H1 (cell line): ENCODE results near the gene NDUFAF7. TPM values are rescaled to one million over a fixed set of nuclear protein-coding genes. Genes with fewer than 3 reads are reported as not detected.

Experiments used
- CTCF ChIA-PET: fragments of 300-600 bp; sonication (Branson Sonifier 250); formaldehyde crosslinking; loops from one replicate; lab custom pipeline; 2021; ENCODE audit not compliant: partially characterized antibody; lab: Charles Lee
- POLR2A ChIA-PET: fragments of 300-600 bp; sonication (Branson Sonifier 250); formaldehyde crosslinking; loops from one replicate; lab custom pipeline; 2021; ENCODE audit warnings: inconsistent platforms; ENCODE audit not compliant: partially characterized antibody; lab: Charles Lee
- DNase-seq, 2 experiments: peaks; one replicate each; pipeline versions ENCODE4 v3.0.0 to v3.0.0-alpha.2; 2010 to 2022; ENCODE audit warnings: low spot score in 2 of 2, low read depth in 1 of 2, mixed read lengths in 1 of 2
- FAIRE-seq: peaks from 2 replicates; lab custom pipeline; 2011; peaks lifted over from hg19 to GRCh38; lab: Jason Lieb, UNC
- H2AFZ ChIP-seq: 2 replicates; pipeline ENCODE4 v1.8.1; 2012; ENCODE audit warnings: low read length, inconsistent platforms
- H2AK5ac ChIP-seq: 2 replicates; pipeline ENCODE4 v1.6.1; 2013; ENCODE audit warnings: low read depth, low read length
- H2BK120ac ChIP-seq: replicated peaks from 2 replicates; pipeline ENCODE3; 2013; ENCODE audit warnings: low read depth, low read length, inconsistent platforms
- H2BK12ac ChIP-seq: 2 replicates; pipeline ENCODE4 v1.6.1; 2013; ENCODE audit warnings: low read depth, low read length
- H2BK15ac ChIP-seq: 2 replicates; pipeline ENCODE4 v1.6.1; 2013; ENCODE audit warnings: low read length
- H2BK20ac ChIP-seq: 2 replicates; pipeline ENCODE4 v1.6.1; 2013; ENCODE audit warnings: low read length
- H2BK5ac ChIP-seq: 2 replicates; pipeline ENCODE4 v1.6.1; 2013; ENCODE audit warnings: low read depth, low read length
- H3K14ac ChIP-seq: 2 replicates; pipeline ENCODE4 v1.6.1; 2013; ENCODE audit warnings: inconsistent platforms; ENCODE audit not compliant: insufficient read length
- H3K18ac ChIP-seq: 2 replicates; pipeline ENCODE4 v1.6.1; 2013; ENCODE audit warnings: low read length; ENCODE audit errors: extremely low read depth
- H3K23ac ChIP-seq: 2 replicates; pipeline ENCODE4 v1.6.1; 2013; ENCODE audit warnings: inconsistent platforms; ENCODE audit not compliant: insufficient read length
- H3K23me2 ChIP-seq: 2 replicates; pipeline ENCODE4 v1.6.1; 2013; ENCODE audit warnings: low read depth, low read length
- H3K27ac ChIP-seq: 2 replicates; pipeline ENCODE4 v1.6.1; 2011; ENCODE audit warnings: low read depth, low read length, inconsistent platforms
- H3K27me3 ChIP-seq, 4 experiments: replicated peaks in 1 of 4; 1 replicate in 1 of 4; 2 replicates in 3 of 4; pipeline versions ENCODE4 v1.6.1 to v1.8.1; 2011 to 2013; ENCODE audit warnings: low read length in 3 of 4, mild to moderate bottlenecking in 3 of 4, inconsistent platforms in 2 of 4, mixed read lengths in 2 of 4, moderate library complexity in 1 of 4; ENCODE audit not compliant: control insufficient read depth in 3 of 4, insufficient read depth in 3 of 4; ENCODE audit errors: extremely low read depth in 1 of 4
- H3K36me3 ChIP-seq, 4 experiments: 2 replicates each; pipeline versions ENCODE4 v1.6.1 to v1.8.1; 2011 to 2013; ENCODE audit warnings: mild to moderate bottlenecking in 4 of 4, low read length in 3 of 4, moderate library complexity in 2 of 4, control low read depth in 1 of 4, inconsistent platforms in 1 of 4; ENCODE audit not compliant: insufficient read depth in 4 of 4, control insufficient read depth in 2 of 4
- H3K4ac ChIP-seq: replicated peaks from 2 replicates; pipeline ENCODE3; 2013; ENCODE audit warnings: low read length, low read depth, mixed read lengths, inconsistent platforms; ENCODE audit not compliant: insufficient read length
- H3K4me1 ChIP-seq, 4 experiments: replicated peaks in 1 of 4; 1 replicate in 1 of 4; 2 replicates in 3 of 4; pipeline versions ENCODE4 v1.6.1 to v1.8.1; 2011 to 2013; ENCODE audit warnings: low read length in 3 of 4, inconsistent platforms in 2 of 4, mixed read lengths in 1 of 4; ENCODE audit not compliant: insufficient read depth in 4 of 4, control insufficient read depth in 3 of 4
- H3K4me2 ChIP-seq, 2 experiments: 2 replicates each; pipeline versions ENCODE4 v1.6.1 to v1.8.1; 2011 to 2013; ENCODE audit warnings: low read depth in 2 of 2, low read length in 2 of 2, control low read depth in 1 of 2, inconsistent platforms in 1 of 2, mild to moderate bottlenecking in 1 of 2; ENCODE audit not compliant: insufficient read depth in 1 of 2
- H3K4me3 ChIP-seq, 4 experiments: fragments of 200-600, 300-600 bp in 1 of 4; sonication (generic), shearing (Covaris generic), sonication (Bioruptor Twin) in 1 of 4; 2 replicates each; pipeline versions ENCODE4 v1.5.1 to v1.8.1; 2011 to 2016; ENCODE audit warnings: low read length in 4 of 4, low read depth in 3 of 4, control low read depth in 2 of 4, inconsistent platforms in 2 of 4, mild to moderate bottlenecking in 2 of 4, mixed read lengths in 1 of 4, moderate library complexity in 1 of 4; ENCODE audit not compliant: insufficient read depth in 2 of 4; ENCODE audit errors: extremely low read depth in 1 of 4
- H3K56ac ChIP-seq: replicated peaks from 2 replicates; pipeline ENCODE3; 2013; ENCODE audit warnings: low read depth, mild to moderate bottlenecking, mixed read lengths, low read length, inconsistent platforms; ENCODE audit not compliant: insufficient read length
- H3K79me1 ChIP-seq: 2 replicates; pipeline ENCODE4 v1.6.1; 2013; ENCODE audit warnings: low read depth, low read length, control low read depth
- H3K79me2 ChIP-seq, 2 experiments: 2 replicates each; pipeline versions ENCODE4 v1.6.1 to v1.8.1; 2012 to 2013; ENCODE audit warnings: low read length in 2 of 2, mild to moderate bottlenecking in 2 of 2, inconsistent platforms in 1 of 2; ENCODE audit not compliant: insufficient read depth in 2 of 2, control insufficient read depth in 1 of 2
- H3K9ac ChIP-seq, 4 experiments: replicated peaks in 1 of 4; 1 replicate in 1 of 4; 2 replicates in 3 of 4; pipeline versions ENCODE4 v1.6.1 to v1.8.1; 2011 to 2013; ENCODE audit warnings: low read depth in 3 of 4, low read length in 3 of 4, control low read depth in 2 of 4, mild to moderate bottlenecking in 2 of 4, moderate library complexity in 2 of 4, inconsistent platforms in 1 of 4; ENCODE audit errors: extremely low read depth in 1 of 4
- H3K9me3 ChIP-seq, 2 experiments: 2 replicates each; pipeline versions ENCODE4 v1.6.1 to v1.8.1; 2012 to 2013; ENCODE audit warnings: mild to moderate bottlenecking in 2 of 2, moderate library complexity in 2 of 2, control low read depth in 1 of 2, inconsistent platforms in 1 of 2, low read depth in 1 of 2, low read length in 1 of 2, mixed read lengths in 1 of 2; ENCODE audit not compliant: insufficient read depth in 2 of 2
- H4K20me1 ChIP-seq, 2 experiments: replicated peaks in 1 of 2; 2 replicates each; pipeline versions ENCODE3 to v1.8.1; 2011 to 2013; ENCODE audit warnings: inconsistent platforms in 2 of 2, low read length in 2 of 2, mild to moderate bottlenecking in 1 of 2; ENCODE audit not compliant: insufficient read depth in 2 of 2, control insufficient read depth in 1 of 2
- H4K5ac ChIP-seq: 2 replicates; pipeline ENCODE4 v1.6.1; 2013; ENCODE audit warnings: low read length, low read depth, mixed read lengths, inconsistent platforms; ENCODE audit not compliant: insufficient read length
- H4K8ac ChIP-seq: 2 replicates; pipeline ENCODE4 v1.8.0; 2013; ENCODE audit warnings: mild to moderate bottlenecking, moderate library complexity, low read length, inconsistent platforms; ENCODE audit not compliant: insufficient read depth; ENCODE audit errors: extremely low read depth
- H4K91ac ChIP-seq: replicated peaks from 2 replicates; pipeline ENCODE3; 2013; ENCODE audit warnings: low read length, mixed read lengths, inconsistent platforms; ENCODE audit not compliant: insufficient read length
- ASH2L ChIP-seq: fragments of 200-600, 300-600 bp; sonication (generic); IDR thresholded peaks from one replicate; pipeline ENCODE4 v1.7.1; 2017; ENCODE audit warnings: low read length
- BCL11A ChIP-seq, 2 experiments: IDR thresholded peaks; one replicate each; pipeline ENCODE4 v1.6.1; 2011; ENCODE audit warnings: low read depth in 2 of 2, low read length in 2 of 2, mild to moderate bottlenecking in 2 of 2
- BRCA1 ChIP-seq: IDR thresholded peaks from 2 replicates; pipeline ENCODE4 v1.6.1; 2012; ENCODE audit warnings: low read depth, low read length, improper control_type of control experiment
- CHD1 ChIP-seq: IDR thresholded peaks from 2 replicates; pipeline ENCODE4 v1.6.1; 2012; ENCODE audit warnings: low read depth, low read length, improper control_type of control experiment
- PHF8 ChIP-seq: fragments of 200-600 bp; sonication (generic); conservative IDR thresholded peaks from 2 replicates; pipeline ENCODE4 v1.7.1; 2012; ENCODE audit warnings: low read depth, mild to moderate bottlenecking, inconsistent platforms, low read length, moderate library complexity
- POU5F1 ChIP-seq: IDR thresholded peaks from 2 replicates; pipeline ENCODE4 v1.6.1; 2011; ENCODE audit warnings: low read depth, mild to moderate bottlenecking, low read length, moderate library complexity
- SP2 ChIP-seq: IDR thresholded peaks from 2 replicates; pipeline ENCODE4 v1.6.1; 2012; ENCODE audit warnings: mild to moderate bottlenecking, low read length, inconsistent platforms
- SRF ChIP-seq: IDR thresholded peaks from 2 replicates; pipeline ENCODE4 v1.6.1; 2011; ENCODE audit warnings: mild to moderate bottlenecking, low read depth, low read length, moderate library complexity
- ZNF274 ChIP-seq: IDR thresholded peaks from 2 replicates; pipeline ENCODE4 v1.7.0; 2012; ENCODE audit warnings: low read length, borderline replicate concordance; ENCODE audit errors: extremely low read depth
- polyA plus RNA-seq, 7 experiments: library from polyadenylated mRNA; depleted of rRNA in 3 of 7; stranded (reverse) in 5 of 7; unstranded in 2 of 7; fragments of >200 nt in 5 of 7; fragments of 200-250 nt in 2 of 7; gene quantifications; 1 replicate in 5 of 7; 2 replicates in 1 of 7; 4 replicates in 1 of 7; pipeline versions ENCODE4 v1.2.1 to v1.2.3, GENCODE V29; 2011 to 2013; ENCODE audit warnings: missing spikeins in 2 of 7, mixed read lengths in 2 of 7
- total RNA-seq: library from RNA; stranded (reverse); fragmentation: NEBNext Ultra II Directional; extraction: Animal tissue kit (Norgen Biotek cat#: 25700); gene quantifications from 2 replicates; pipeline ENCODE4 v1.2.1, GENCODE V29; 2021
- TF ChIP-seq, protein P1 (sequence below): IDR thresholded peaks from 2 replicates; pipeline ENCODE4 v1.6.1; 2011; ENCODE audit warnings: low read length, improper control_type of control experiment

NDUFAF7 gene
- total and polyA plus RNA-seq, 2 of the 8 experiments (the other 6 are each of a cell fraction or from before 2014, with no cell fraction given): 50.2 to 56.0 TPM

GRCh38 chr2:37267685-37268084, 36.2 kb downstream of the NDUFAF7 start:
- no peak overlapping the region for H3K9ac ChIP-seq
- H3K4me1 ChIP-seq: peaks cover 0 to 8% (median 3%) of the 10 kb centered on the region in 4 experiments; a peak in 4 of 7 replicates
- H3K79me1 ChIP-seq: no peaks in the 10 kb centered on the region
- H3K4me2 ChIP-seq: no peak overlapping the region
- H4K91ac ChIP-seq: no peak overlapping the region
- H2AK5ac ChIP-seq: no peak overlapping the region
- H3K14ac ChIP-seq: no peak overlapping the region
- no peak overlapping the region for H3K23ac ChIP-seq
- FAIRE-seq: no peak
- no peak overlapping the region for H2BK15ac ChIP-seq
- CTCF ChIA-PET: interaction anchor here (1.5 kb wide), 1 partner anchor 99 kb away, joined by 3 read pairs; no protein-coding TSS in a partner anchor
- no peaks in the 10 kb centered on the region for H3K27me3 ChIP-seq
- DNase-seq: no peak
- H3K56ac ChIP-seq: no peak overlapping the region
- TF ChIP-seq SRF (no peak), BCL11A (IDR thresholded peaks at IDR 0.05; ENCODE audit: low read depth in 2 of 2, low read length in 2 of 2) (no peak), ASH2L (no peak), PHF8 (no peak), BRCA1 (no peak), POU5F1 (no peak), ZNF274 (no peak), SP2 (no peak), CHD1 (no peak)
- TF ChIP-seq, protein P1, sequence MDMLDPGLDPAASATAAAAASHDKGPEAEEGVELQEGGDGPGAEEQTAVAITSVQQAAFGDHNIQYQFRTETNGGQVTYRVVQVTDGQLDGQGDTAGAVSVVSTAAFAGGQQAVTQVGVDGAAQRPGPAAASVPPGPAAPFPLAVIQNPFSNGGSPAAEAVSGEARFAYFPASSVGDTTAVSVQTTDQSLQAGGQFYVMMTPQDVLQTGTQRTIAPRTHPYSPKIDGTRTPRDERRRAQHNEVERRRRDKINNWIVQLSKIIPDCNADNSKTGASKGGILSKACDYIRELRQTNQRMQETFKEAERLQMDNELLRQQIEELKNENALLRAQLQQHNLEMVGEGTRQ: no peak
- H2BK5ac ChIP-seq: no peak overlapping the region
- H3K4ac ChIP-seq: no peak overlapping the region
- POLR2A ChIA-PET: interaction anchor here (2.3 kb wide), 1 partner anchor 10 kb away, joined by 9 read pairs; no protein-coding TSS in a partner anchor
- H3K27ac ChIP-seq: no peak overlapping the region
- no peaks in the 10 kb centered on the region for H3K9me3 ChIP-seq
- H4K8ac ChIP-seq: no peak overlapping the region
- H3K79me2 ChIP-seq: no peaks in the 10 kb centered on the region
- no peak overlapping the region for H2BK120ac ChIP-seq
- H3K36me3 ChIP-seq: peaks cover 6 to 45% (median 21%) of the 10 kb centered on the region in 4 experiments; a peak in 7 of 8 replicates
- no peak overlapping the region for H3K18ac ChIP-seq
- no peak overlapping the region for H4K5ac ChIP-seq
- no peak overlapping the region for H2BK12ac ChIP-seq
- no peak overlapping the region for H2BK20ac ChIP-seq
- H4K20me1 ChIP-seq: no peaks in the 10 kb centered on the region
- no peaks in the 10 kb centered on the region for H3K23me2 ChIP-seq
- H2AFZ ChIP-seq: no peak overlapping the region
- H3K4me3 ChIP-seq: no peak overlapping the region
